Endodermal cell (in vitro differentiated cells): ENCODE data around the gene DENND1A. TPM values are rescaled to one million over a fixed set of nuclear protein-coding genes. Genes with fewer than 3 reads are reported as not detected.

ENCODE experiments used
- DNase-seq: peaks from one replicate; pipeline ENCODE4 v3.0.0-alpha.2; 2017
- H3K27ac ChIP-seq: 2 replicates; pipeline ENCODE4 v1.5.1; 2013; ENCODE audit warnings: mild to moderate bottlenecking, low read depth, low read length, moderate library complexity
- H3K27me3 ChIP-seq: 2 replicates; pipeline ENCODE4 v1.6.1; 2013; ENCODE audit warnings: mild to moderate bottlenecking, low read length, moderate library complexity; ENCODE audit not compliant: insufficient read depth, control insufficient read depth, poor library complexity, severe bottlenecking
- H3K36me3 ChIP-seq: 2 replicates; pipeline ENCODE4 v1.7.0; 2013; ENCODE audit warnings: mild to moderate bottlenecking, low read length, moderate library complexity; ENCODE audit not compliant: control insufficient read depth, insufficient read depth
- H3K4me1 ChIP-seq: one replicate; pipeline ENCODE4 v1.7.0; 2013; ENCODE audit warnings: low read length; ENCODE audit not compliant: control insufficient read depth, insufficient read depth
- H3K4me3 ChIP-seq: 2 replicates; pipeline ENCODE4 v1.5.1; 2013; ENCODE audit warnings: mild to moderate bottlenecking, low read length, moderate library complexity
- H3K9ac ChIP-seq: 2 replicates; pipeline ENCODE4 v1.6.1; 2013; ENCODE audit warnings: mild to moderate bottlenecking, low read length, moderate library complexity; ENCODE audit not compliant: poor library complexity, severe bottlenecking; ENCODE audit errors: extremely low read depth
- H3K9me3 ChIP-seq: 2 replicates; pipeline ENCODE4 v1.6.1; 2013; ENCODE audit warnings: mild to moderate bottlenecking, low read length, moderate library complexity; ENCODE audit not compliant: control insufficient read depth
- H3K27ac Mint-ChIP-seq: 2 replicates; pipeline ENCODE4 v1.8.0; 2020; ENCODE audit warnings: mixed read lengths
- H3K27me3 Mint-ChIP-seq: 2 replicates; pipeline ENCODE4 v1.8.0; 2021; ENCODE audit warnings: mild to moderate bottlenecking, mixed read lengths; ENCODE audit not compliant: insufficient read depth
- H3K36me3 Mint-ChIP-seq: 2 replicates; pipeline ENCODE4 v1.8.0; 2020; ENCODE audit warnings: low read depth, mixed read lengths
- H3K4me1 Mint-ChIP-seq: 2 replicates; pipeline ENCODE4 v1.8.0; 2020; ENCODE audit warnings: mixed read lengths
- H3K4me3 Mint-ChIP-seq: 2 replicates; pipeline ENCODE4 v1.8.0; 2020; ENCODE audit warnings: mild to moderate bottlenecking, moderate library complexity, mixed read lengths
- H3K9me3 Mint-ChIP-seq: 2 replicates; pipeline ENCODE4 v1.8.0; 2020; ENCODE audit warnings: mild to moderate bottlenecking, mixed read lengths
- CTCF ChIP-seq: fragments of 200-600 bp; sonication (generic); conservative IDR thresholded peaks from 2 replicates; pipeline ENCODE4 v1.5.0; 2021; ENCODE audit warnings: antibody characterized with exemption, mild to moderate bottlenecking
- WGBS, 2 experiments: methylation state at CpG; one replicate each; pipeline versions ENCODE4 v1.1.5 to v1.1.7; 2013; ENCODE audit warnings: missing lambda C conversion rate in 2 of 2, mixed read lengths in 1 of 2; ENCODE audit not compliant: insufficient coverage in 1 of 2, insufficient read length in 1 of 2; 5-methylcytosine and 5-hydroxymethylcytosine counted together
- total RNA-seq, 2 donors: library from RNA; stranded (reverse); fragmentation: NEBNext Ultra II Directional in 1 of 2; extraction: Animal tissue kit (Norgen Biotek cat#: 25700) in 1 of 2; gene quantifications; 2 replicates in 1 of 2; 3 replicates in 1 of 2; pipeline ENCODE4 v1.2.1, GENCODE V29; 2021

DENND1A gene
- total RNA-seq, 2 donors from 2014 or later = 29.5 to 38.4 TPM

GRCh38 chr9:123540457-123540856 lies 389.5 kb downstream of the DENND1A start:
- H3K9me3 ChIP-seq = no peaks in the 10 kb centered on the region
- no peak for TF ChIP-seq CTCF
- Mint-ChIP-seq H3K27ac (no peak overlapping the region), H3K4me1 (peaks cover 7% of the 10 kb centered on the region), H3K4me3 (no peak overlapping the region), H3K36me3 (no peaks in the 10 kb centered on the region), H3K27me3 (no peaks in the 10 kb centered on the region), H3K9me3 (no peaks in the 10 kb centered on the region)
- H3K9ac ChIP-seq = no peak overlapping the region
- H3K27me3 ChIP-seq = no peaks in the 10 kb centered on the region
- H3K36me3 ChIP-seq = no peaks in the 10 kb centered on the region
- no peak overlapping the region for H3K4me3 ChIP-seq
- H3K27ac ChIP-seq = no peak overlapping the region
- WGBS, 2 experiments = 79 to 93% methylated on average over 3 of the region's 3 CpGs
- no peak for DNase-seq
- H3K4me1 ChIP-seq = no peaks in the 10 kb centered on the region

GRCh38 chr9:123537809-123538208 lies 392.1 kb downstream of the DENND1A start:
- WGBS, 2 experiments = 90 to 94% methylated on average over 3 of the region's 3 CpGs
- Mint-ChIP-seq H3K27me3 (no peaks in the 10 kb centered on the region), H3K4me1 (no peaks in the 10 kb centered on the region), H3K4me3 (no peak overlapping the region), H3K36me3 (peaks cover 5% of the 10 kb centered on the region), H3K9me3 (no peaks in the 10 kb centered on the region), H3K27ac (no peak overlapping the region)
- H3K4me1 ChIP-seq = no peaks in the 10 kb centered on the region
- H3K9me3 ChIP-seq = no peaks in the 10 kb centered on the region
- TF ChIP-seq CTCF = no peak
- H3K27ac ChIP-seq = no peak overlapping the region
- H3K4me3 ChIP-seq = no peak overlapping the region
- no peak for DNase-seq
- H3K36me3 ChIP-seq = no peaks in the 10 kb centered on the region
- H3K9ac ChIP-seq = no peak overlapping the region
- no peaks in the 10 kb centered on the region for H3K27me3 ChIP-seq

GRCh38 chr9:123536455-123536868 lies 393.5 kb downstream of the DENND1A start:
- no peak overlapping the region for H3K4me3 ChIP-seq
- no peaks in the 10 kb centered on the region for H3K9me3 Mint-ChIP-seq
- no peaks in the 10 kb centered on the region for H3K4me1 Mint-ChIP-seq
- H3K27ac Mint-ChIP-seq = no peak overlapping the region
- WGBS, 2 experiments = 89 to 97% methylated on average over 4 to 6 of the region's 6 CpGs
- H3K36me3 Mint-ChIP-seq = peaks cover 5% of the 10 kb centered on the region
- H3K9me3 ChIP-seq = no peaks in the 10 kb centered on the region
- H3K4me1 ChIP-seq = no peaks in the 10 kb centered on the region
- no peak overlapping the region for H3K9ac ChIP-seq
- no peak overlapping the region for H3K27ac ChIP-seq
- TF ChIP-seq CTCF = no peak
- no peaks in the 10 kb centered on the region for H3K36me3 ChIP-seq
- no peaks in the 10 kb centered on the region for H3K27me3 Mint-ChIP-seq
- H3K4me3 Mint-ChIP-seq = no peak overlapping the region
- no peak for DNase-seq
- H3K27me3 ChIP-seq = no peaks in the 10 kb centered on the region
